GM18858 (cell line): Measurements from ENCODE around the gene KIF6.
"Not testable (repeated sequence)": the region's sequence is repeated elsewhere in the genome, so short reads cannot be mapped to it uniquely, and the experiment has no call there.

Experiments used
- ATAC-seq: cut with Tn5 transposase; IDR thresholded peaks from one replicate; pipeline ENCODE4 v1.9.1; 2021; ENCODE audit not compliant: unreplicated experiment

The KIF6 gene

DNA sequence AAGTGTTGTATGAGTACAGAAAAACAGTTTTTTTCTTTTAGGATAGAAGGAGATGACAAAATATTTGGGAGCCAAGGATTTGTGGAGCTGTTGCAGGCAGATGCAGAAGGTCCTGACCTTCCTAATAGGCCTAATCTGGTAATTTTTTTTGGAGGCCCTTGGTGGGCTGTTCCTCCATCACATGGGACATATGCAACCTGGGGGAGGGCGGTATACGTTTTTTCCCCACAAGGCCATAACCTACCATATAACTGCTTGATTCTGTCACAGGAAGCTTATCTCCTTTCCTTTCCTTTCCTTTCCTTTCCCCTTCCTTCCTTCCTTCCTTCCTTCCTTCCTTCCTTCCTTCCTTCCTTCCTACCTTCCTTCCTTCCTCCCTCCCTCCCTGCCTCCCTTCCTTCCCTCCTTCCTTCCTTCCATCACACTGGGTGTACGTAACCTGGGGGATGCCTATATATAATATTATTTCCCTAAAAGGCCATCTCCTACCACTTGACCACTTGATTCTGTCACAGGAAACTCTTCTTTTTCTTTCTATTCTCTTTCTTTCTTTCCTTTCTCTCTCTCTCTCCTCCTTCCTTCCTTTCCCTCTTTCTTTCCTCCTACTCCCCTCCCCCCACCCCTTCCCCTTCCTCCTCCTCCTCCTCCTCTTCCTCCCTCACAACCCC is 217.7 kb downstream of the KIF6 start:
- ATAC-seq: no peak

DNA sequence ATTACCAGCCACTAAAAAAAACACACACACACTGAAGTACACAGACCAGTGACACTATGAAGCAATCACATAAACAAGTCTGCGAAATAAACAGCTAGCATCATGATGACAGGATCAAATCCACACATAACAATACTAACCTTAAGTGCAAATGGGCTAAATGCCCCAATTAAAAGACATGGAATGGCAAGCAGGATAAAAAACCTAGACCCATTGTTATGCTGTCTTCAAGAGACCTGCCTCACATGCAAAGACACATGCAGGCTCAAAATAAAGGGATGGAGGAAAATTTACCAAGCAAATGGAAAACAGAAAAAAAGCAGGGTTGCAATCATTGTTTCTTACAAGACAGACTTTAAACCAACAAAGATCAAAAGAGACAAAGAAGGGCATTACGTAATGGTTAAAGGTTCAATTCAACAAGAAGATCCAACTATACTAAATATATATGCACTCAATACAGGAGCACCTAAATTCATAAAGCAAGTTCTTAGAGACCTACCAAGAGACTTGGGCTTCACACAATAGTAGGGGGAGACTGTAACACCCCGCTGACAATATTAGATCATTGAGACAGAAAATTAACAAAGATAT is 222.7 kb downstream of the KIF6 start:
- not testable (repeated sequence) for ATAC-seq

GRCh38 chr6:39499053-39499452 is 226.2 kb downstream of the KIF6 start:
- ATAC-seq: no peak

DNA sequence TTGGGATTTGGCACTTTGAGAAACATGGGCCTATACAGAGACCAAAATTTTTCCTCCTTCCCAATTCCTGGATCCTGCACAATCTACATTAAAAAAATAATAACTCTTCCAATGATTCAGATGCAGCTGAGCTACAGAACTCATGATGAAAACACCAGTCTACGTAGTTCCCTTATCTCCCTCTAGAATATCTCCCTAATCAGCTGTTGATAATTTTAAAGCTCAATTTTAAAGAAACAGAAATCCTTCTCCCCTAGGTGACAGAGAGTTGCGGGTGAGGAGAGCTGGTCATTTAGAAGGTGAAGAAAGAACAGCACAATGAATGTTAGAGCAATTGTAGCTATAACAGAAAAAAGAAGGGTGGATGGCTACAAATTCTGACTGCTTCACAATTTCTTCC is 227.1 kb downstream of the KIF6 start:
- no peak for ATAC-seq

GRCh38 chr6:39496915-39497314 is 228.3 kb downstream of the KIF6 start:
- no peak for ATAC-seq

DNA sequence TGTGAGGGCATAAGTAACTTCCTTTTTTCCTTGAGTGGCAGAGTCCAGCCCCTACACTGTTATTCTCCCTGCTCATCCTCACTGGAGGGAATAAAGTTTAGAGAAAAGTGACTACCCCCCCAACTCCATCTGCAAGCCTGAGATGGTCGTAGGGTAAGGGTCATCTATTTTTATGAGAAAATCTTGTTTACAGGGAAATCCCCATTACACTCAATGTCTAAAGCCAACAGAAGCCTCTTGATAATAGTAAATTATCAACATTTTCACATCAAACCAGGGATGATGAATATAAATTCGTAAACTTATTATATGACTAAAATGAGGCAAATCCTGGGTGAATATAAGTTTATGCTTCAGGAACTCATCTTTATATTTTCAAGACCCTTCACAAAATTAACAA is 228.8 kb downstream of the KIF6 start:
- ATAC-seq: no peak

GRCh38 chr6:39495640-39496039 is 229.6 kb downstream of the KIF6 start:
- ATAC-seq: no peak

GRCh38 chr6:39494998-39495397 is 230.2 kb downstream of the KIF6 start:
- no peak for ATAC-seq

GRCh38 chr6:39493777-39494176 is 231.4 kb downstream of the KIF6 start:
- ATAC-seq: no peak

- ATAC-seq: no peak
These were observed 232.0 kb downstream of the KIF6 start for GRCh38 chr6:39493174-39493573.

- no peak for ATAC-seq
These were observed 235.1 kb downstream of the KIF6 start for GRCh38 chr6:39490108-39490507.

GRCh38 chr6:39488255-39488879 is 236.8 kb downstream of the KIF6 start:
- no peak for ATAC-seq

- ATAC-seq: no peak
These were observed 240.9 kb downstream of the KIF6 start for GRCh38 chr6:39484276-39484675.

- not testable (repeated sequence) for ATAC-seq
These were observed 245.4 kb downstream of the KIF6 start for GRCh38 chr6:39479819-39480218.

DNA sequence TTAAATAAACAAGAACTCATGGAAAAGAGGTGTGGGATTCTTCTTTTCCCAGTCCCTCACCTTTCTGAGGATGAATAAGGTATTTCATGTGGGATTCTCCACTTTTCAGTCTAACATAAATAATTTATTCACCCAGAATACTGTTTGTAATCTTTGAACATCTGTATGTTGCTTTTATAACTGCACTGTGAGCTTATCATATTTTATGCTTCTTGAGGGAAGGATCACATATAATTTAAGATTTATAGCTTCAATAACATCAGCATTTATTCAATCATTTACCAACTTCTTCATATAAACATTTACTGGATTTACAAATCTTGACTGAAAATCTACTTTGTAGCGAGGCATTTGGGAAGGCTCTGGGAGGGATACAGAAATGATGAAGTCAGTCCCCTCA is 248.5 kb downstream of the KIF6 start:
- ATAC-seq: no peak

- ATAC-seq: no peak
These were observed 249.1 kb downstream of the KIF6 start for GRCh38 chr6:39476151-39476550.

DNA sequence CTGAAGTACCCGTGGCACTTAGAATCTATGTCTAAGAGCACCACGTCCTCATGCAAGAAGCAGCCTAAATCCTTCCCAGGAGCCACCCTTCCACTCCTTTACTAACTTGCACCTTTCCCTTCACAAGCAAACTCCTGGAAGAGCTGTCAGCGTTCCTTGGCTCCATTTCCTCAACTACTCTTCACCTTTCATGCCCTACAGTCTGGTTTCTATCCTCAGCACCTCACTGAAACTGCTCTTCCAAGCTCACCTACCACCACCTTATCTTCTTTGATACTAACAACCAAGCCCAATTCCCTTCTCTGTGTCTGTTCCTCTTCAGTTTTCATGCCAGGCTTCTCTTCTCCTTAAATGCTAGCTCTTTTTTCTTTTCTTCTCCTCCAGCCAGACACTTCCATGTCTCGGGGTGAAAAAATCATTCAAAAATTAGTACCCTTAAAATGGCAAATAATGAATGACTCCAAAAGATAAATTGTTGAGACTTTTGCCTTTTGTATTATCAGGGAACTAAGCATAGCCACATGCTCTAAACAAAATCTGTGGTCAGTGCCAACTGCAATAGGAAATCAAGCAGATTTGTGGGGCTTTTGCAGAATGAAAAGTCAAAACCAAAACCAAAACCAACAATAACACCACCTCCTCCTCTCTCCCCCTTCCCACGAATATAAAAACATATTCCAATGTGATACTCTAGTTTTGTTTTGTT is 253.1 kb downstream of the KIF6 start:
- ATAC-seq: no peak

DNA sequence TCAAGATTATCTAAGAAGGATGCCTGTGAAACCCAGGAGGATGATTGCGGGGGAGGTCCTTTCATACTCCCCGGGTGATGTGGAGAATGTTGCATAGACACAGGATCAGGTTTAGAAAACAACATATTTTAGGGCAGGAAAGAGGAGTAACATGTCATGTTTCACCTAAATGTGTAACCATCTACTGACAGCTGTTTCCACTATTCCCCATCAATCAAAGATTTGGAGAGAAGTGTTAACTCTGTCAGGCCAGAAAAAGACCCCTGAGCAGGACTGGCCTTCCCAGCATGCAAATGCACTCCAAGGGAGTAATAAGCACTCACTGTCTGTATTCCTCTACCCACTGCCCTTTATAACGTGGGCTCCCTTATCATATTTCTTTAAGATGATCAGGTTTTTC is 254.7 kb downstream of the KIF6 start:
- no peak for ATAC-seq

DNA sequence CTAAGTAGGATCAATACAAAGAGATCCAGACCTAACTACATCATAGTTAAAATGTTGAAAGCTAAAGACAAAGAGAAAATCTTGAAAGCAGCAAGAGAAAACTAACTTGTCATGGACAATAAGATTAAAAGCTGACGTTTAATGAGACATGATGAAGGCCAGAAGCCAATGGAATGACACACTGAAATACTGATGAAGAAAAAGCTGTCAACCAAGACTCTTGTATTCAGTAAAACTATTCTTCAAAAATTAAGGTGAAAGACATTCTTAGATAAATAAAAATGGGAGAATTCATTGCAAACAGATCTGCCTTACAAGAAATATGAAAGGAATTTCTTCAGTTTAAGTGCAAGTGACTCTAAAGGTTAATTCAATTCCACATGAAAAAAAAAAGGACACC is 256.8 kb downstream of the KIF6 start:
- ATAC-seq: no peak

- ATAC-seq: no peak
These were observed 258.6 kb downstream of the KIF6 start for GRCh38 chr6:39466631-39467030.

GRCh38 chr6:39465539-39465938 is 259.7 kb downstream of the KIF6 start:
- ATAC-seq: no peak

GRCh38 chr6:39464067-39464466 is 261.1 kb downstream of the KIF6 start:
- no peak for ATAC-seq
